Liver (tissue), 9 donors: Measurements from ENCODE around the gene HNRNPUL1. TPM values are rescaled to one million over a fixed set of nuclear protein-coding genes. Genes with fewer than 3 reads are reported as not detected.
A peak's percentile ranks its signal among the peaks of the same experiment; 100 is the strongest.

Source experiments
- DNase-seq: peaks from one replicate; pipeline ENCODE4 v3.0.0-alpha.2; 2017; ENCODE audit warnings: low spot score
- H3K27ac ChIP-seq, 2 donors: one replicate each; pipeline ENCODE4 v1.7.0; 2013; ENCODE audit warnings: inconsistent platforms in 2 of 2, low read length in 2 of 2, control low read depth in 1 of 2, low read depth in 1 of 2, mild to moderate bottlenecking in 1 of 2
- H3K27me3 ChIP-seq, 4 donors: one replicate each; pipeline versions ENCODE4 v1.6.1 to v1.7.0; 2013; ENCODE audit warnings: low read length in 3 of 4, inconsistent platforms in 1 of 4, mild to moderate bottlenecking in 1 of 4, moderate library complexity in 1 of 4; ENCODE audit not compliant: control insufficient read depth in 4 of 4, insufficient read depth in 4 of 4
- H3K36me3 ChIP-seq, 4 donors: one replicate each; pipeline versions ENCODE4 v1.6.1 to v1.7.0; 2013; ENCODE audit warnings: low read length in 3 of 4, mild to moderate bottlenecking in 3 of 4, low read depth in 1 of 4, moderate library complexity in 1 of 4; ENCODE audit not compliant: control insufficient read depth in 4 of 4, insufficient read depth in 3 of 4
- H3K4me1 ChIP-seq, 4 donors: one replicate each; pipeline versions ENCODE4 v1.6.1 to v1.7.0; 2013; ENCODE audit warnings: low read length in 3 of 4, mild to moderate bottlenecking in 3 of 4, moderate library complexity in 1 of 4; ENCODE audit not compliant: control insufficient read depth in 4 of 4, insufficient read depth in 4 of 4
- H3K4me3 ChIP-seq, 3 donors: one replicate each; pipeline versions ENCODE4 v1.6.1 to v1.7.0; 2013; ENCODE audit warnings: low read length in 3 of 3, control low read depth in 1 of 3, low read depth in 1 of 3, mild to moderate bottlenecking in 1 of 3
- H3K9ac ChIP-seq, 2 donors: one replicate each; pipeline ENCODE4 v1.7.0; 2013; ENCODE audit warnings: low read length in 2 of 2, mild to moderate bottlenecking in 2 of 2, moderate library complexity in 2 of 2, control low read depth in 1 of 2, low read depth in 1 of 2
- H3K9me3 ChIP-seq, 4 donors: one replicate each; pipeline versions ENCODE4 v1.6.1 to v1.7.0; 2013; ENCODE audit warnings: low read length in 3 of 4; ENCODE audit not compliant: control insufficient read depth in 4 of 4
- ATF3 ChIP-seq: IDR thresholded peaks from 2 replicates; pipeline ENCODE4 v1.6.1; 2016; ENCODE audit warnings: antibody characterized with exemption
- EGR1 ChIP-seq, 2 donors: IDR thresholded peaks; 2 replicates each; pipeline ENCODE4 v1.6.1; 2016 to 2018; ENCODE audit warnings: antibody characterized with exemption in 2 of 2, low read depth in 2 of 2
- FOXA1 ChIP-seq: IDR thresholded peaks from 2 replicates; pipeline ENCODE4 v1.6.1; 2016; ENCODE audit warnings: antibody characterized with exemption
- FOXA2 ChIP-seq: IDR thresholded peaks from 2 replicates; pipeline ENCODE4 v1.6.1; 2016; ENCODE audit warnings: antibody characterized with exemption
- GABPA ChIP-seq, 2 donors: IDR thresholded peaks in 1 of 2; conservative IDR thresholded peaks in 1 of 2; 2 replicates each; pipeline ENCODE4 v1.6.1; 2016; ENCODE audit warnings: antibody characterized with exemption in 2 of 2, mild to moderate bottlenecking in 1 of 2, moderate library complexity in 1 of 2
- HNF4A ChIP-seq, 2 donors: conservative IDR thresholded peaks; 2 replicates each; pipeline ENCODE4 v1.6.1; 2016; ENCODE audit warnings: antibody characterized with exemption in 2 of 2, mild to moderate bottlenecking in 2 of 2
- HNF4G ChIP-seq: IDR thresholded peaks from 2 replicates; pipeline ENCODE4 v1.6.1; 2016; ENCODE audit warnings: antibody characterized with exemption
- MAX ChIP-seq: IDR thresholded peaks from 2 replicates; pipeline ENCODE4 v1.6.1; 2016; ENCODE audit warnings: antibody characterized with exemption
- NR2F2 ChIP-seq: IDR thresholded peaks from 2 replicates; pipeline ENCODE4 v1.6.1; 2016; ENCODE audit warnings: antibody characterized with exemption
- RAD21 ChIP-seq, 2 donors: IDR thresholded peaks; 2 replicates each; pipeline ENCODE4 v1.6.1; 2016; ENCODE audit warnings: antibody characterized with exemption in 2 of 2, mild to moderate bottlenecking in 2 of 2
- SP1 ChIP-seq: IDR thresholded peaks from 2 replicates; pipeline ENCODE4 v1.6.1; 2018; ENCODE audit warnings: antibody characterized with exemption, mild to moderate bottlenecking
- YY1 ChIP-seq: IDR thresholded peaks from 2 replicates; pipeline ENCODE4 v1.6.1; 2016; ENCODE audit warnings: antibody characterized with exemption, mild to moderate bottlenecking
- WGBS: extraction: QIAGEN DNeasy Blood & Tissue Kit; methylation state at CpG from one replicate; pipeline ENCODE4 v1.1.7; 2013; 5-methylcytosine and 5-hydroxymethylcytosine counted together
- polyA plus RNA-seq, 2 donors: library from polyadenylated mRNA; stranded (reverse) in 1 of 2; unstranded in 1 of 2; fragments of 200-250 nt in 1 of 2; fragments of >200 nt in 1 of 2; fragmentation: Nextera tagmentation in 1 of 2; extraction: Ambion mirVana in 1 of 2; gene quantifications; one replicate each; pipeline versions ENCODE4 v1.2.1 to v1.2.3, GENCODE V29; 2013 to 2015
- total RNA-seq, 2 donors: library from RNA; depleted of rRNA; stranded (reverse); fragments of >200 nt; gene quantifications; one replicate each; pipeline ENCODE4 v1.2.3, GENCODE V29; 2014
- TF ChIP-seq, protein P1 (sequence below): IDR thresholded peaks from 2 replicates; pipeline ENCODE4 v1.6.1; 2016; ENCODE audit warnings: antibody characterized with exemption, mild to moderate bottlenecking
- donor health status: healthy.
- donor health status: healthy.
- donor health status: healthy.
- donor health status: healthy.
- donor health status: healthy.

The HNRNPUL1 gene
- total and polyA plus RNA-seq, 4 donors, result 34.9 to 80.2 (median 45.7) TPM

DNA sequence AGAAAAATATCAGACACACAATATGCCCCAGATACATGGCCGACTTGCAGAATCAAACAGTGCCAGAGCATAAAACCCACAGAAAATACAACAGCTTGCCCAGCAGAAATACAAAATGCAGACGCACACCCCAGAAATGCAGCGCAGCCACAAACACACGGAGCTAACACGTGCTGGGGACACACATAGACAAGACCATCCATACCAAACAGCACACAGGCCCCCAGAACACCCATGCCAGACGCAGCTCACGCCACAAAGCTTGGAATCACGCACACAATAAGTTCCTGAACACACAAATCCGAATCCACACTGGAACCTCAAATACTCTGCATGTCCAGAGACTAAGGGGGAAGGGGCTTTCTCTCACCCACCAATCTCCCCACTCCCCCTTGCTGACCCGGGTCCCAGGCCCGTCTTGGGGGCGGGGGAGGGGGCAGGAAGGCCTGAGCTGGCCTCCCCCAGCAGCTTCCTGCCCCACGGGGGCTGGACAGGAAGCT is 63.0 kb downstream of the HNRNPUL1 start (continued):
- TF ChIP-seq, protein P1, sequence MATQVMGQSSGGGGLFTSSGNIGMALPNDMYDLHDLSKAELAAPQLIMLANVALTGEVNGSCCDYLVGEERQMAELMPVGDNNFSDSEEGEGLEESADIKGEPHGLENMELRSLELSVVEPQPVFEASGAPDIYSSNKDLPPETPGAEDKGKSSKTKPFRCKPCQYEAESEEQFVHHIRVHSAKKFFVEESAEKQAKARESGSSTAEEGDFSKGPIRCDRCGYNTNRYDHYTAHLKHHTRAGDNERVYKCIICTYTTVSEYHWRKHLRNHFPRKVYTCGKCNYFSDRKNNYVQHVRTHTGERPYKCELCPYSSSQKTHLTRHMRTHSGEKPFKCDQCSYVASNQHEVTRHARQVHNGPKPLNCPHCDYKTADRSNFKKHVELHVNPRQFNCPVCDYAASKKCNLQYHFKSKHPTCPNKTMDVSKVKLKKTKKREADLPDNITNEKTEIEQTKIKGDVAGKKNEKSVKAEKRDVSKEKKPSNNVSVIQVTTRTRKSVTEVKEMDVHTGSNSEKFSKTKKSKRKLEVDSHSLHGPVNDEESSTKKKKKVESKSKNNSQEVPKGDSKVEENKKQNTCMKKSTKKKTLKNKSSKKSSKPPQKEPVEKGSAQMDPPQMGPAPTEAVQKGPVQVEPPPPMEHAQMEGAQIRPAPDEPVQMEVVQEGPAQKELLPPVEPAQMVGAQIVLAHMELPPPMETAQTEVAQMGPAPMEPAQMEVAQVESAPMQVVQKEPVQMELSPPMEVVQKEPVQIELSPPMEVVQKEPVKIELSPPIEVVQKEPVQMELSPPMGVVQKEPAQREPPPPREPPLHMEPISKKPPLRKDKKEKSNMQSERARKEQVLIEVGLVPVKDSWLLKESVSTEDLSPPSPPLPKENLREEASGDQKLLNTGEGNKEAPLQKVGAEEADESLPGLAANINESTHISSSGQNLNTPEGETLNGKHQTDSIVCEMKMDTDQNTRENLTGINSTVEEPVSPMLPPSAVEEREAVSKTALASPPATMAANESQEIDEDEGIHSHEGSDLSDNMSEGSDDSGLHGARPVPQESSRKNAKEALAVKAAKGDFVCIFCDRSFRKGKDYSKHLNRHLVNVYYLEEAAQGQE, result no peak
- TF ChIP-seq EGR1 (IDR thresholded peaks at IDR 0.05; ENCODE audit: low read depth in 2 of 2), result peak in 1 of 2 donors; percentile 56
- TF ChIP-seq HNF4A (conservative IDR thresholded peaks at IDR 0.05), result no peak
- no peak for TF ChIP-seq SP1
- no peak for TF ChIP-seq FOXA1
- TF ChIP-seq MAX, result peak; percentile 9
- TF ChIP-seq ATF3, result no peak
- TF ChIP-seq NR2F2, result peak; percentile 33
- no peak for TF ChIP-seq YY1
- no peak for TF ChIP-seq RAD21 (IDR thresholded peaks at IDR 0.05)

GRCh38 chr19:41327576-41328156 is 63.5 kb downstream of the HNRNPUL1 start:
- DNase-seq, result no peak
- no peaks in the 10 kb centered on the region for H3K9me3 ChIP-seq
- WGBS, result 30% methylated on average over 33 of the region's 33 CpGs
- peaks cover 0 to 4% (median 0%) of the 10 kb centered on the region in 4 donors for H3K36me3 ChIP-seq
- peak overlapping the region; percentile 38 to 80 for H3K27ac ChIP-seq
- peaks cover 10 to 48% (median 23%) of the 10 kb centered on the region in 4 donors for H3K4me1 ChIP-seq
- no peak overlapping the region for H3K4me3 ChIP-seq
- peak overlapping the region in 1 of 2 donors; percentile 24 for H3K9ac ChIP-seq
- TF ChIP-seq GABPA (IDR thresholded peaks at IDR 0.05 in 1 of 2, conservative IDR thresholded peaks at IDR 0.05 in 1 of 2), result no peak
- TF ChIP-seq FOXA1, result no peak
- no peak for TF ChIP-seq EGR1 (IDR thresholded peaks at IDR 0.05; ENCODE audit: low read depth in 2 of 2)
- TF ChIP-seq, protein P1, result no peak
- TF ChIP-seq HNF4G, result no peak
- TF ChIP-seq SP1, result peak; percentile 40
- TF ChIP-seq HNF4A (conservative IDR thresholded peaks at IDR 0.05), result no peak
- TF ChIP-seq NR2F2, result no peak
- TF ChIP-seq RAD21 (IDR thresholded peaks at IDR 0.05), result peak in 1 of 2 donors; percentile 0
- no peak for TF ChIP-seq FOXA2
- no peaks in the 10 kb centered on the region for H3K27me3 ChIP-seq
